ENCODE data around the gene AKAP11. TPM values are rescaled to one million over a fixed set of nuclear protein-coding genes. Genes with fewer than 3 reads are reported as not detected.

Gene AKAP11
- total RNA-seq, 4 donors from 2014 or later = 15.8 to 19.6 (median 17.9) TPM

- no peak for DNase-seq (ENCODE audit: low spot score in 2 of 2)
- intact Hi-C loops (cut with DNase I; ENCODE audit: low total_unique reads) = no loop called here
- TF ChIP-seq, protein P1, sequence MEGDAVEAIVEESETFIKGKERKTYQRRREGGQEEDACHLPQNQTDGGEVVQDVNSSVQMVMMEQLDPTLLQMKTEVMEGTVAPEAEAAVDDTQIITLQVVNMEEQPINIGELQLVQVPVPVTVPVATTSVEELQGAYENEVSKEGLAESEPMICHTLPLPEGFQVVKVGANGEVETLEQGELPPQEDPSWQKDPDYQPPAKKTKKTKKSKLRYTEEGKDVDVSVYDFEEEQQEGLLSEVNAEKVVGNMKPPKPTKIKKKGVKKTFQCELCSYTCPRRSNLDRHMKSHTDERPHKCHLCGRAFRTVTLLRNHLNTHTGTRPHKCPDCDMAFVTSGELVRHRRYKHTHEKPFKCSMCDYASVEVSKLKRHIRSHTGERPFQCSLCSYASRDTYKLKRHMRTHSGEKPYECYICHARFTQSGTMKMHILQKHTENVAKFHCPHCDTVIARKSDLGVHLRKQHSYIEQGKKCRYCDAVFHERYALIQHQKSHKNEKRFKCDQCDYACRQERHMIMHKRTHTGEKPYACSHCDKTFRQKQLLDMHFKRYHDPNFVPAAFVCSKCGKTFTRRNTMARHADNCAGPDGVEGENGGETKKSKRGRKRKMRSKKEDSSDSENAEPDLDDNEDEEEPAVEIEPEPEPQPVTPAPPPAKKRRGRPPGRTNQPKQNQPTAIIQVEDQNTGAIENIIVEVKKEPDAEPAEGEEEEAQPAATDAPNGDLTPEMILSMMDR (IDR thresholded peaks at IDR 0.05) = no peak
- TF ChIP-seq POLR2A (IDR thresholded peaks at IDR 0.05) = no peak
- WGBS, 2 donors = 75 to 81% methylated on average over 4 of the region's 4 CpGs
- no peak overlapping the region for H3K4me3 ChIP-seq (ENCODE audit: low read depth, poor library complexity, severe bottlenecking)
These were observed 83.1 kb downstream of the AKAP11 start for GRCh38 chr13:42355092-42355485.

DNA sequence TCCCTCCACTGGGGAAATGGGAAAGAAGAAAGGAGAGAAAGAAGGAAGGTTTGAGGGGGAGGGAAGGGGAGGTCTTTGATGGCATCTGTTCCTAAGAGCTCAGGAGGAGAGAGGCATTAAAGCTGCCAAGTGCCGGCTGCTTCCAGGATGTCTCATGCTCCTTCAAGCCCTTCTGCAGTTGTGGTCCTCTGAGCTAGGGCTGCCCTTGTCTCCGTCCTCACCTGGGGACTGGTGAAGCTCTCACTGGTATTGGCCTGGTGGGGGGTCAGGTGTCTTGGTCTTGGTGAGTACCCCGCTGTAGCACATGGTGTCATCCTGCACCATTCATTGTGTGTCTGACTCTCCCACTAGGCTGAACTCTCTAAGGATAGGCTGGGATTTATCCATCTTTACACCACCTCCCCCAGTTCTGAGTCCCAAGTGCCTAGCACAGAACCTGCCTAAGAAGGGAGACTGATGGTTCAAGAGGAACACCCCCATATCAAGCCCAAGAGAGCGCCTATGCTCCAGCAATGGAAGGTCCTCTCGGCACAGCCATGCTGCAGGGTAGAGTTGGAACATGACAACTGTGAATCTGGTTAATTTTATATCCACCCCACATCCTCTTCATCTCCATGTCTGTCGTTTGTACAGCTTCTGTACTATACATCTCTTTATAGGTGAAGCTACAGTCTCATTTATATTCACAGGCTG is 83.7 kb downstream of the AKAP11 start:
- TF ChIP-seq, protein P1 (IDR thresholded peaks at IDR 0.05) = no peak
- no peak for DNase-seq (ENCODE audit: low spot score in 2 of 2)
- intact Hi-C loops (cut with DNase I; ENCODE audit: low total_unique reads) = no loop called here
- WGBS, 2 donors = 86% methylated on average over 6 of the region's 6 CpGs
- no peak overlapping the region for H3K4me3 ChIP-seq (ENCODE audit: low read depth, poor library complexity, severe bottlenecking)

DNA sequence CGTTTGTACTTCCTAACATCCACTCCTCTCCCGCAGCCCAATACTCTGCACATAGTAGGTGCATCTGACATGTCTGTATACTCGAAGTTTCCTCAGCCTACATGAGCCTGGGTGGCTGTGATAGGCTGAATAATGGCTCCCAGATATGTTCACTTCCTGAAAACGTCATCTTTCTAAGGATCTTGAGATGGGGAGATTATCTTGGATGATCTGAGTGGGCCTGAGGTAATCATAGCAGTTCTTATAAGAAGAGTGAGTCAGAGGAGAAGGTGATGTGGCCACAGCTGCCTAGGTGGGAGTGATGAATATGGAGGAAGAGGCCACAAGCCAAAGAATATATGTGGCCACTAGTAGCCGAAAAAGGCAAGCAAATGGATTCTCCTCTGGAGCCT is 84.2 kb downstream of the AKAP11 start:
- H3K4me3 ChIP-seq (ENCODE audit: low read depth, poor library complexity, severe bottlenecking) = no peak overlapping the region
- no peak for DNase-seq (ENCODE audit: low spot score in 2 of 2)
- WGBS, 2 donors = 83 to 89% methylated on average over 5 of the region's 5 CpGs
- TF ChIP-seq POLR2A (IDR thresholded peaks at IDR 0.05) = no peak
- TF ChIP-seq, protein P1 (IDR thresholded peaks at IDR 0.05) = no peak
- intact Hi-C loops (cut with DNase I; ENCODE audit: low total_unique reads) = no loop called here

DNA sequence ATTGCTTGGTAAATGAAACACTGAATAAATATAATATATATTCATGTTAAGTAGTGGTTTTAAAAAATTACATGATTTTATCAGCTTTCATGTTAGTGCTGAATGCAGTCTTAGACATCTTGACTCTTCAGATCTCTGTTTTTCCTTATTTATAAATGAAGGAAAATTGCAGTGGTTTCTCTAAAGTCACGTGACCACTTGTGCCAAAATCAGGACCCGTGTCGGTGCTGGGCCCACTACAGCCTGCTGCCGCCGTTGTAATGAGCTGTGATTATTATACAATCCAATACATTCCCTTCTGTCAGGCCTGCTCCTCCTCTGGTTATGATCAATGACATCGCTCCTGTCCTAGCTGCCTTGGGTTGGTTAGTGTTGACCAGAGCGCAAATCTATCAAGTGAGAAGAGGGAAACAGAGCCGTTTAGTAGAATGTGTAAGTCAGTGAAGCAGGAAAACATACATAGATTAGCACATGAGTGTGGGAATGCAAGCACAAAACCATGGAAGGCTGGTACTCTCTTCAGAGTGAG is 88.2 kb downstream of the AKAP11 start:
- 85 to 87% methylated on average over 8 of the region's 8 CpGs for WGBS, 2 donors

DNA sequence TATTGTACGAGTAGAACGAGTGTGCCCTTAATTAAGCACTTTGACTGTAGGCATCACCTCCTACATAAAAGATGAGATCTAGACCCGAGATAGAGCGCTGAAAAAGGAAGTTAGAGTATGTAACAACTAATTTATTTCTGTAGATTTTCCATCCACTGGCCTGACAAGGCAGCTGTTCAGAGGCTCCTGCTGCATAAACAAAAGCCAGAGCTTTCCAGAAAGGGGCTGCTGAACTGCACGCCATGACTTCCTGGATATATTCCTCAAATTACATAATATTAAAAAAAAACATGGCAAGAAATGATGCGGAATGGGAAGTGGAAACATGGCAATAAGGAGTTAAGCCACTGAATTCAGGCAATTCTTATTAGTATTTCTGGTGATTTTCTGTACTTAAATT is 89.7 kb downstream of the AKAP11 start:
- no peak for DNase-seq (ENCODE audit: low spot score in 2 of 2)
- intact Hi-C loops (cut with DNase I; ENCODE audit: low total_unique reads) = no loop called here
- no peak overlapping the region for H3K4me3 ChIP-seq (ENCODE audit: low read depth, poor library complexity, severe bottlenecking)
- TF ChIP-seq POLR2A (IDR thresholded peaks at IDR 0.05) = no peak
- TF ChIP-seq, protein P1 (IDR thresholded peaks at IDR 0.05) = no peak
- 67 to 69% methylated on average over 6 of the region's 6 CpGs for WGBS, 2 donors

More for the DNA sequence above, 88.2 kb downstream of the AKAP11 start:
- DNase-seq (ENCODE audit: low spot score in 2 of 2) = no peak
- H3K4me3 ChIP-seq (ENCODE audit: low read depth, poor library complexity, severe bottlenecking) = no peak overlapping the region
- intact Hi-C loops (cut with DNase I; ENCODE audit: low total_unique reads) = no loop called here
- TF ChIP-seq, protein P1 (IDR thresholded peaks at IDR 0.05) = no peak
- no peak for TF ChIP-seq POLR2A (IDR thresholded peaks at IDR 0.05)

All from lower leg skin (tissue), 4 donors.